CD14-positive monocyte (primary cell): ENCODE data around the gene ADRM1. TPM values are rescaled to one million over a fixed set of nuclear protein-coding genes. Genes with fewer than 3 reads are reported as not detected.

Source experiments
- DNase-seq, 3 donors: peaks; one replicate each; pipeline ENCODE4 v3.0.0-alpha.2; 2011 to 2022
- H2AFZ ChIP-seq: 2 replicates; pipeline ENCODE4 v1.6.0; 2012; ENCODE audit warnings: mild to moderate bottlenecking, low read depth, low read length, inconsistent platforms; ENCODE audit not compliant: insufficient read depth, poor library complexity, severe bottlenecking
- H3K27ac ChIP-seq, 2 donors: 1 replicate in 1 of 2; 2 replicates in 1 of 2; pipeline ENCODE4 v1.5.1; 2012 to 2013; ENCODE audit warnings: low read length in 2 of 2, control low read depth in 1 of 2, inconsistent platforms in 1 of 2, low read depth in 1 of 2, mild to moderate bottlenecking in 1 of 2
- H3K27me3 ChIP-seq, 2 donors: one replicate each; pipeline versions ENCODE4 v1.6.0 to v1.6.1; 2011 to 2013; ENCODE audit warnings: low read length in 2 of 2; ENCODE audit not compliant: control insufficient read depth in 2 of 2, insufficient read depth in 2 of 2
- H3K36me3 ChIP-seq, 2 donors: replicated peaks in 1 of 2; 1 replicate in 1 of 2; 2 replicates in 1 of 2; pipeline versions ENCODE4 v1.5.1 to v1.6.1; 2012 to 2013; ENCODE audit warnings: low read length in 2 of 2, control low read depth in 1 of 2, inconsistent platforms in 1 of 2, mild to moderate bottlenecking in 1 of 2; ENCODE audit not compliant: insufficient read depth in 2 of 2, control insufficient read depth in 1 of 2
- H3K4me1 ChIP-seq, 2 donors: 1 replicate in 1 of 2; 2 replicates in 1 of 2; pipeline versions ENCODE4 v1.5.1 to v1.6.1; 2012 to 2013; ENCODE audit warnings: low read length in 2 of 2, control low read depth in 1 of 2, inconsistent platforms in 1 of 2, mild to moderate bottlenecking in 1 of 2, moderate library complexity in 1 of 2; ENCODE audit not compliant: insufficient read depth in 2 of 2, control insufficient read depth in 1 of 2
- H3K4me2 ChIP-seq: replicated peaks from 2 replicates; pipeline ENCODE3; 2012; ENCODE audit warnings: low read length, moderate library complexity, mild to moderate bottlenecking; ENCODE audit not compliant: poor library complexity, severe bottlenecking; ENCODE audit errors: extremely low read depth
- H3K4me3 ChIP-seq, 3 experiments: fragments of 200-600 bp in 1 of 3; sonication (generic) in 1 of 3; replicated peaks in 1 of 3; 1 replicate in 2 of 3; 2 replicates in 1 of 3; pipeline ENCODE4 v1.5.1; 2011 to 2013; ENCODE audit warnings: low read length in 3 of 3, mild to moderate bottlenecking in 3 of 3, control low read depth in 2 of 3, low read depth in 2 of 3, inconsistent platforms in 1 of 3, moderate library complexity in 1 of 3
- H3K79me2 ChIP-seq: 2 replicates; pipeline ENCODE4 v1.6.0; 2012; ENCODE audit warnings: mild to moderate bottlenecking, control low read depth, inconsistent platforms, low read length, moderate library complexity; ENCODE audit not compliant: insufficient read depth
- H3K9ac ChIP-seq: 2 replicates; pipeline ENCODE4 v1.6.0; 2017; ENCODE audit warnings: low read length, mild to moderate bottlenecking; ENCODE audit not compliant: insufficient read depth, poor library complexity, severe bottlenecking
- H3K9me3 ChIP-seq, 2 donors: replicated peaks in 1 of 2; 1 replicate in 1 of 2; 2 replicates in 1 of 2; pipeline versions ENCODE4 v1.5.1 to v1.6.1; 2012 to 2013; ENCODE audit warnings: low read length in 2 of 2, control low read depth in 1 of 2; ENCODE audit not compliant: control insufficient read depth in 1 of 2, insufficient read depth in 1 of 2
- H4K20me1 ChIP-seq: 2 replicates; pipeline ENCODE4 v1.6.0; 2012; ENCODE audit warnings: mild to moderate bottlenecking, low read length, control low read depth, moderate library complexity; ENCODE audit not compliant: insufficient read depth
- H3K27ac Mint-ChIP-seq, 7 donors: one replicate each; pipeline ENCODE4 v1.8.0; 2020; ENCODE audit warnings: mild to moderate bottlenecking in 7 of 7, mixed read lengths in 7 of 7, moderate library complexity in 6 of 7, inconsistent platforms in 2 of 7
- H3K27me3 Mint-ChIP-seq, 3 donors: one replicate each; pipeline ENCODE4 v1.8.0; 2021 to 2022; ENCODE audit warnings: low read depth in 3 of 3, mild to moderate bottlenecking in 3 of 3, mixed read lengths in 3 of 3, moderate library complexity in 3 of 3, inconsistent platforms in 1 of 3
- H3K36me3 Mint-ChIP-seq, 2 donors: one replicate each; pipeline ENCODE4 v1.8.0; 2020; ENCODE audit warnings: mixed read lengths in 2 of 2, inconsistent platforms in 1 of 2, mild to moderate bottlenecking in 1 of 2
- H3K4me1 Mint-ChIP-seq: one replicate; pipeline ENCODE4 v1.8.0; 2020; ENCODE audit warnings: mild to moderate bottlenecking, mixed read lengths
- H3K4me3 Mint-ChIP-seq, 2 donors: one replicate each; pipeline ENCODE4 v1.8.0; 2020; ENCODE audit warnings: mild to moderate bottlenecking in 2 of 2, mixed read lengths in 2 of 2, moderate library complexity in 1 of 2
- H3K9me3 Mint-ChIP-seq, 7 donors: one replicate each; pipeline ENCODE4 v1.8.0; 2020 to 2022; ENCODE audit warnings: mixed read lengths in 7 of 7, mild to moderate bottlenecking in 6 of 7, moderate library complexity in 6 of 7, inconsistent platforms in 2 of 7
- WGBS: methylation state at CpG from one replicate; pipeline ENCODE4 v1.1.5; 2013; ENCODE audit warnings: missing lambda C conversion rate; ENCODE audit not compliant: insufficient coverage; 5-methylcytosine and 5-hydroxymethylcytosine counted together
- intact Hi-C, 2 donors: fragments of 100-400 bp; cut with micrococcal nuclease; formaldehyde crosslinking; loops; one replicate each; pipeline versions ENCODE4 v1.15.0 to v1.15.1; 2023
- polyA plus RNA-seq, 3 donors: library from polyadenylated mRNA; depleted of rRNA in 1 of 3; unstranded in 2 of 3; stranded (reverse) in 1 of 3; fragments of 300-500 nt in 2 of 3; fragments of >200 nt in 1 of 3; fragmentation: Illumina TruSeq in 2 of 3; gene quantifications; 1 replicate in 2 of 3; 2 replicates in 1 of 3; pipeline ENCODE4 v1.2.3, GENCODE V29; 2012 to 2021
- TF ChIP-seq, protein P1 (sequence below): fragments of 200-600 bp; IDR thresholded peaks from one replicate; pipeline ENCODE4 v1.8.0; 2022; ENCODE audit warnings: antibody characterized with exemption, mild to moderate bottlenecking

Gene ADRM1
- polyA plus RNA-seq, 3 donors: 63.3 to 81.5 (median 72.5) TPM

DNA sequence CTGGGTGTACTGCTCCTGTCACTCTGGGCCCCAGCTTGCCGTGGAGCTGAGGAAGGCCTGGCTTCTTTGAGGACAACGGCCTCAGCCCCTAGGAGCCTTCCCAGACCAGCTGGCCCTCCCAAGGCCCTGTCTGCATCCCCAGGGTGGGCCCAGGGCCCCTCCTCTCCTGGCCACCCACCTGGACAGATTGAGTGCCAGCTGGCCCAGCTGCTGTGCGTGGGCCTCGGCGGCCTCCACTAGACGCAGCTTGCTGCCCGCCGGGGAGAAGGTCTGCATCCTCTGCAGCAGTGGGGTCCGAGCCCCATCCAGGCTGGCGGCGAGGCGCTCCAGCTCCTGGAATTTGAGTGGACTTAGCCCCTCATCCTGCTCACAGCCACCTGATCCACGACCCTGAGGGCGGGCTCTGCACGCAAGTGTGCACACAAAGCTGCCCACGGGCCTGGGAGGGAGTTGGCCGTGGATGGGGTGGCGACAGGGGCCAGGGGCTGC lies 14.4 kb downstream of the ADRM1 start:
- no peaks in the 10 kb centered on the region for H3K79me2 ChIP-seq
- H3K36me3 Mint-ChIP-seq: no peaks in the 10 kb centered on the region
- WGBS: 89% methylated on average over 13 of the region's 18 CpGs
- H3K9me3 Mint-ChIP-seq: peaks cover 0 to 5% (median 0%) of the 10 kb centered on the region in 7 donors
- peaks cover 0 to 5% of the 10 kb centered on the region in 2 donors for H3K9me3 ChIP-seq
- H2AFZ ChIP-seq: no peak overlapping the region
- no peaks in the 10 kb centered on the region for H3K36me3 ChIP-seq
- no peak for DNase-seq
- H4K20me1 ChIP-seq: no peaks in the 10 kb centered on the region
- no peak overlapping the region for H3K27ac Mint-ChIP-seq
- H3K4me3 ChIP-seq: no peak overlapping the region
- H3K4me1 ChIP-seq: no peaks in the 10 kb centered on the region
- H3K4me2 ChIP-seq: no peak overlapping the region
- intact Hi-C loops: no loop called here
- no peaks in the 10 kb centered on the region for H3K27me3 ChIP-seq
- H3K4me3 Mint-ChIP-seq: no peak overlapping the region
- TF ChIP-seq, protein P1, sequence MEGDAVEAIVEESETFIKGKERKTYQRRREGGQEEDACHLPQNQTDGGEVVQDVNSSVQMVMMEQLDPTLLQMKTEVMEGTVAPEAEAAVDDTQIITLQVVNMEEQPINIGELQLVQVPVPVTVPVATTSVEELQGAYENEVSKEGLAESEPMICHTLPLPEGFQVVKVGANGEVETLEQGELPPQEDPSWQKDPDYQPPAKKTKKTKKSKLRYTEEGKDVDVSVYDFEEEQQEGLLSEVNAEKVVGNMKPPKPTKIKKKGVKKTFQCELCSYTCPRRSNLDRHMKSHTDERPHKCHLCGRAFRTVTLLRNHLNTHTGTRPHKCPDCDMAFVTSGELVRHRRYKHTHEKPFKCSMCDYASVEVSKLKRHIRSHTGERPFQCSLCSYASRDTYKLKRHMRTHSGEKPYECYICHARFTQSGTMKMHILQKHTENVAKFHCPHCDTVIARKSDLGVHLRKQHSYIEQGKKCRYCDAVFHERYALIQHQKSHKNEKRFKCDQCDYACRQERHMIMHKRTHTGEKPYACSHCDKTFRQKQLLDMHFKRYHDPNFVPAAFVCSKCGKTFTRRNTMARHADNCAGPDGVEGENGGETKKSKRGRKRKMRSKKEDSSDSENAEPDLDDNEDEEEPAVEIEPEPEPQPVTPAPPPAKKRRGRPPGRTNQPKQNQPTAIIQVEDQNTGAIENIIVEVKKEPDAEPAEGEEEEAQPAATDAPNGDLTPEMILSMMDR: no peak
- H3K9ac ChIP-seq: no peak overlapping the region
- no peaks in the 10 kb centered on the region for H3K4me1 Mint-ChIP-seq
- H3K27me3 Mint-ChIP-seq: peaks cover 0 to 2% (median 2%) of the 10 kb centered on the region in 3 donors
- H3K27ac ChIP-seq: no peak overlapping the region

DNA sequence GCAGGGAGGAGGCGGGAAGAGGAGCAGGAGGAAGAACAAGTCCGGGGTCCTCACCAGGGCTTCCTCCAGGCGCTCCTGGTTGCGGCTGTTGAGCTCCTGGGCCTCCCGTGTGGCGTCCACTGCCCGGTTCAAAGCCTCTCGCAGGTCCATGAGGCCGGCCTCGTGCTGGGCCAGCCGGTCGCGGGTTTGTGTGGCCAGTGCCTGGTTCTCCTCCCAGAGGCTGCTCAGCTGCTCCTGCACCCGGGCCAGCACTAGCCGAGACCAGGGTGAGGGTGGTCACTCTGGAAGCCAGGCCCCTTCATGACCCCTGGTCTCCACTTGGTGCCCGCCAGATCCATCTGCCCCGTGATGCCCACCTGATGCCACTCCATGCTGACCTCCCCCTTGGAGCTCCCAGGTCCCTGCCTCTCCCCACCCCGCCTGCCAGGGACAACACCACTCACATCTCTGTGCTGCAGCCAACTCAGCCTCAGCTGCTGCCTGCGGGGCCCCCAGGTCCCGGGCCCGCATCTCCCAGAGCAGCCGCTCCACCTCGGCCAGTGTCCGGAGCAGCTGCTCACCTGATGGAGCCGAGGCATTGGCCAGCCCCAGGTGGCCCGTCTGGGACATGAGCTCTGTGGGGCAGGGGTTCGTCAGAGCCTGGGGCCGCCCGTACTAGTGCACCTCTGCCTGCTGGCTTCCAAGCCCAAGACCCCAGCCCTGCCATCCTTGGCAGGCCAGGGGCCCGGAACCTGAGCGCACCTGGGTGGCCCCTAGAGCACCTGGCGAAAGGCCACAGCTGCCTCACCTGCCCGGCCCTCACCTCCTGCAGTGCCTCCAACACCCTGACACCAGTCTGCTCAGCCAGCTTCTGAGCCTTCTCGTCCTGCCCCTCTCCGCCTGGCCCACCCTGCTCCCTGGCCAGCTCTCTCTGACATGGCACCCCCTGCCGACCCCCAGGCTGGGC lies 15.9 kb downstream of the ADRM1 start:
- Histone ChIP-seq H3K9ac (no peak overlapping the region), H3K27me3 (no peaks in the 10 kb centered on the region), H3K4me3 (no peak overlapping the region), H3K9me3 (peaks cover 0 to 5% of the 10 kb centered on the region in 2 donors), H3K27ac (no peak overlapping the region), H3K4me1 (no peaks in the 10 kb centered on the region), H3K36me3 (no peaks in the 10 kb centered on the region), H4K20me1 (no peaks in the 10 kb centered on the region), H3K4me2 (no peak overlapping the region), H3K79me2 (no peaks in the 10 kb centered on the region), H2AFZ (no peak overlapping the region)
- DNase-seq: no peak
- H3K4me3 Mint-ChIP-seq: no peak overlapping the region
- H3K9me3 Mint-ChIP-seq: peaks cover 0 to 5% (median 0%) of the 10 kb centered on the region in 7 donors
- no peaks in the 10 kb centered on the region for H3K36me3 Mint-ChIP-seq
- H3K27me3 Mint-ChIP-seq: peaks cover 0 to 2% (median 1%) of the 10 kb centered on the region in 3 donors
- intact Hi-C loops: no loop called here
- H3K27ac Mint-ChIP-seq: peak overlapping the region in 1 of 7 donors; percentile 8
- 96% methylated on average over 36 of the region's 36 CpGs for WGBS
- TF ChIP-seq, protein P1: no peak
- no peaks in the 10 kb centered on the region for H3K4me1 Mint-ChIP-seq
